Endothelial cell of umbilical vein (primary cell): Measurements from ENCODE around the gene MTIF3. TPM values are rescaled to one million over a fixed set of nuclear protein-coding genes. Genes with fewer than 3 reads are reported as not detected.

Source experiments
- BruUV-seq: library from RNA; stranded (reverse); fragments of 400-500 nt; replicated peaks from 2 replicates; lab custom pipeline; 2021; lab: Mats Ljungman, UMichigan
- CTCF ChIA-PET: fragments of 300-600, 350-600 bp; sonication (Branson Sonifier 250); formaldehyde crosslinking; loops from one replicate; lab custom pipeline; 2021; ENCODE audit warnings: antibody characterized with exemption, inconsistent platforms; lab: Charles Lee
- POLR2A ChIA-PET: fragments of 300-600, 350-600 bp; sonication (Branson Sonifier 250); formaldehyde crosslinking; loops from one replicate; lab custom pipeline; 2021; ENCODE audit warnings: antibody characterized with exemption, inconsistent platforms; lab: Charles Lee
- DNase-seq: peaks from one replicate; pipeline ENCODE4 v3.0.0-alpha.2; 2011; ENCODE audit warnings: low read depth, low spot score
- FAIRE-seq: peaks from 2 replicates; lab custom pipeline; 2011; peaks lifted over from hg19 to GRCh38; lab: Jason Lieb, UNC
- H2AFZ ChIP-seq: 2 replicates; pipeline ENCODE4 v1.6.0; 2012; ENCODE audit warnings: low read depth, low read length, control low read depth, inconsistent platforms
- H3K27ac ChIP-seq: 2 replicates; pipeline ENCODE4 v1.5.1; 2011; ENCODE audit warnings: low read depth, mild to moderate bottlenecking, control low read depth, low read length, moderate library complexity; ENCODE audit not compliant: insufficient read depth
- H3K27me3 ChIP-seq, 2 experiments: 2 replicates each; pipeline versions ENCODE4 v1.6.0 to v1.6.1; 2011; ENCODE audit warnings: low read length in 2 of 2, mixed read lengths in 1 of 2; ENCODE audit not compliant: control insufficient read depth in 2 of 2, insufficient read depth in 2 of 2
- H3K36me3 ChIP-seq, 2 experiments: 2 replicates in 1 of 2; 3 replicates in 1 of 2; pipeline ENCODE4 v1.5.1; 2011; ENCODE audit warnings: low read length in 2 of 2, mild to moderate bottlenecking in 1 of 2, moderate library complexity in 1 of 2; ENCODE audit not compliant: control insufficient read depth in 2 of 2, insufficient read depth in 2 of 2; ENCODE audit errors: extremely low read depth in 1 of 2
- H3K4me1 ChIP-seq: 3 replicates; pipeline ENCODE4 v1.5.1; 2011; ENCODE audit warnings: mild to moderate bottlenecking, low read length; ENCODE audit not compliant: control insufficient read depth, insufficient read depth; ENCODE audit errors: extremely low read depth
- H3K4me2 ChIP-seq: 2 replicates; pipeline ENCODE4 v1.6.1; 2011; ENCODE audit warnings: low read length, control low read depth, mixed read lengths; ENCODE audit not compliant: insufficient read depth
- H3K4me3 ChIP-seq, 3 experiments: fragments of 200-600 bp in 1 of 3; sonication (generic), shearing (Covaris generic) in 1 of 3; replicated peaks in 1 of 3; 2 replicates each; pipeline ENCODE4 v1.5.1; 2011 to 2016; ENCODE audit warnings: control low read depth in 3 of 3, low read length in 3 of 3, mild to moderate bottlenecking in 2 of 3, inconsistent platforms in 1 of 3, low read depth in 1 of 3, moderate library complexity in 1 of 3; ENCODE audit not compliant: insufficient read depth in 1 of 3
- H3K79me2 ChIP-seq: 2 replicates; pipeline ENCODE4 v1.6.0; 2012; ENCODE audit warnings: low read length, inconsistent platforms; ENCODE audit not compliant: control insufficient read depth, insufficient read depth
- H3K9ac ChIP-seq: replicated peaks from 2 replicates; pipeline ENCODE3; 2011; ENCODE audit warnings: low read length, control low read depth; ENCODE audit not compliant: insufficient read depth; ENCODE audit errors: extremely low read depth
- H3K9me1 ChIP-seq: replicated peaks from 3 replicates; pipeline ENCODE4 v1.6.0; 2011; ENCODE audit warnings: mild to moderate bottlenecking, low read length; ENCODE audit not compliant: control insufficient read depth, insufficient read depth; ENCODE audit errors: extremely low read depth
- H3K9me3 ChIP-seq: replicated peaks from 2 replicates; pipeline ENCODE4 v1.5.1; 2012; ENCODE audit warnings: low read length, inconsistent platforms; ENCODE audit not compliant: control insufficient read depth, insufficient read depth
- H4K20me1 ChIP-seq: replicated peaks from 2 replicates; pipeline ENCODE3; 2011; ENCODE audit warnings: mild to moderate bottlenecking, low read length; ENCODE audit not compliant: control insufficient read depth, insufficient read depth; ENCODE audit errors: extremely low read depth
- CTCF ChIP-seq, 2 donors: IDR thresholded peaks; 1 replicate in 1 of 2; 2 replicates in 1 of 2; pipeline ENCODE4 v1.5.1; 2011; ENCODE audit warnings: low read length in 2 of 2, mild to moderate bottlenecking in 2 of 2, moderate library complexity in 2 of 2, control low read depth in 1 of 2, inconsistent platforms in 1 of 2, low read depth in 1 of 2; ENCODE audit not compliant: insufficient read depth in 1 of 2; ENCODE audit errors: extremely low read depth in 1 of 2
- FOS ChIP-seq: IDR thresholded peaks from 2 replicates; pipeline ENCODE4 v1.6.1; 2011; ENCODE audit warnings: mild to moderate bottlenecking, low read length, moderate library complexity, borderline replicate concordance; ENCODE audit not compliant: insufficient read depth
- GATA2 ChIP-seq: IDR thresholded peaks from 2 replicates; pipeline ENCODE4 v1.7.0; 2011; ENCODE audit warnings: low read depth, mild to moderate bottlenecking, moderate library complexity, mixed read lengths, low read length; ENCODE audit not compliant: insufficient read length, insufficient read depth
- MAX ChIP-seq: IDR thresholded peaks from 2 replicates; pipeline ENCODE4 v1.6.1; 2011; ENCODE audit not compliant: insufficient read depth, insufficient read length
- MYC ChIP-seq: IDR thresholded peaks from one replicate; pipeline ENCODE4 v1.6.1; 2011; ENCODE audit warnings: mild to moderate bottlenecking, low read depth, low read length
- POLR2A ChIP-seq: IDR thresholded peaks from 2 replicates; pipeline ENCODE4 v1.6.1; 2012; ENCODE audit warnings: low read depth, mild to moderate bottlenecking, control low read depth, low read length
- POLR2AphosphoS5 ChIP-seq: IDR thresholded peaks from 2 replicates; pipeline ENCODE4 v1.6.1; 2012; ENCODE audit warnings: low read depth, mild to moderate bottlenecking, control low read depth, low read length, moderate library complexity; ENCODE audit not compliant: insufficient read depth
- dilution Hi-C: fragments of 300-500 bp; cut with MboI; formaldehyde crosslinking; loops from one replicate; pipeline ENCODE4 v1.15.0; 2019; ENCODE audit warnings: low sequenced_read_pairs; ENCODE audit not compliant: extremely low pct_ligation_motif_present
- intact Hi-C: fragments of 100-400 bp; cut with micrococcal nuclease; formaldehyde crosslinking; loops from one replicate; pipeline ENCODE4 v1.10.0; 2022
- polyA plus RNA-seq, 4 experiments: library from polyadenylated mRNA; depleted of rRNA in 3 of 4; stranded (reverse) in 3 of 4; unstranded in 1 of 4; fragments of >200 nt; gene quantifications; 2 replicates each; pipeline versions ENCODE4 v1.2.1 to v1.2.3, GENCODE V29; 2011 to 2012; ENCODE audit warnings: missing spikeins in 1 of 4
- total RNA-seq: library from RNA; stranded (reverse); gene quantifications from 2 replicates; pipeline ENCODE4 v1.2.3, GENCODE V29; 2021

Gene MTIF3
- total and polyA plus RNA-seq, 2 donors (not counting 3 experiments of a cell fraction or from before 2014, with no cell fraction given): 23.5 to 37.5 TPM

GRCh38 chr13:27482983-27483382 lies 32.6 kb upstream of the MTIF3 start:
- no TSS peak for BruUV-seq
- dilution Hi-C loops: no loop called here
- POLR2A ChIA-PET: no interaction called here
- H3K9me3 ChIP-seq: no peaks in the 10 kb centered on the region
- H3K9me1 ChIP-seq: no peaks in the 10 kb centered on the region
- no peak overlapping the region for H2AFZ ChIP-seq
- H3K36me3 ChIP-seq: no peaks in the 10 kb centered on the region
- H3K79me2 ChIP-seq: no peaks in the 10 kb centered on the region
- H3K4me2 ChIP-seq: no peak overlapping the region
- H3K4me1 ChIP-seq: no peaks in the 10 kb centered on the region
- TF ChIP-seq GATA2 (no peak), POLR2AphosphoS5 (no peak), MAX (no peak), FOS (no peak)
- no peak for DNase-seq
- peaks cover 12 to 17% of the 10 kb centered on the region in 2 experiments for H3K27me3 ChIP-seq
- intact Hi-C loops: loop anchor here (5.0 kb wide), 1 partner anchor 101 kb away; no protein-coding TSS in a partner anchor
- FAIRE-seq: no peak
- no peak overlapping the region for H3K4me3 ChIP-seq
- no peaks in the 10 kb centered on the region for H4K20me1 ChIP-seq
- H3K27ac ChIP-seq: no peak overlapping the region
- CTCF ChIA-PET: interaction anchor here (1.0 to 1.6 kb wide), 2 partner anchors 344 to 471 kb away, joined by 4 to 11 read pairs; no protein-coding TSS in a partner anchor
- no peak overlapping the region for H3K9ac ChIP-seq

GRCh38 chr13:27481766-27482165 lies 31.4 kb upstream of the MTIF3 start:
- TF ChIP-seq CTCF (IDR thresholded peaks at IDR 0.05; ENCODE audit: extremely low read depth in 1 of 2, insufficient read depth in 1 of 2, low read depth in 1 of 2, low read length in 2 of 2) (peak; percentile 82 to 86), MAX (peak; percentile 48), GATA2 (no peak), POLR2A (no peak), MYC (no peak), POLR2AphosphoS5 (no peak)
- no peak overlapping the region for H3K27ac ChIP-seq

More at GRCh38 chr13:27481766-27482165, 31.4 kb upstream of the MTIF3 start:
- Histone ChIP-seq H3K27me3 (peaks cover 12 to 21% of the 10 kb centered on the region in 2 experiments), H3K36me3 (no peaks in the 10 kb centered on the region), H3K4me1 (no peaks in the 10 kb centered on the region), H3K9me1 (no peaks in the 10 kb centered on the region), H3K4me2 (no peak overlapping the region), H3K9me3 (no peaks in the 10 kb centered on the region), H3K9ac (no peak overlapping the region), H2AFZ (no peak overlapping the region), H3K4me3 (no peak overlapping the region), H4K20me1 (no peaks in the 10 kb centered on the region), H3K79me2 (no peaks in the 10 kb centered on the region)
- FAIRE-seq (peak; percentile 87), DNase-seq (peak; percentile 28)
- intact Hi-C loops: loop anchor here (1.0 to 5.0 kb wide), 3 partner anchors 99 to 503 kb away; no protein-coding TSS in a partner anchor
- ChIA-PET POLR2A (no interaction called here), CTCF (interaction anchor here (1.0 to 5.4 kb wide), 2 partner anchors 345 to 472 kb away, joined by 4 to 38 read pairs; no protein-coding TSS in a partner anchor)
- BruUV-seq: no TSS peak
- dilution Hi-C loops: no loop called here
